HepG2 (cell line): ENCODE data around the gene TMTC1. TPM values are rescaled to one million over a fixed set of nuclear protein-coding genes. Genes with fewer than 3 reads are reported as not detected.

Experiments used
- ATAC-seq: fragments of 200-7000 bp; cut with Tn5 transposase; 3 replicates; pipeline ENCODE4 v1.9.1; 2020; ENCODE audit warnings: mild to moderate bottlenecking, moderate library complexity
- BruUV-seq: library from RNA; stranded (reverse); fragments of 400-500 nt; replicated peaks from 2 replicates; lab custom pipeline; 2021; lab: Mats Ljungman, UMichigan
- CTCF ChIA-PET: fragments of 300-600 bp; formaldehyde crosslinking; extraction: SDS; loops from one replicate; lab custom pipeline; 2021; ENCODE audit warnings: low total read pairs, inconsistent platforms, low intra/inter-chr PET ratio; lab: Yijun Ruan, JAX
- POLR2A ChIA-PET: fragments of 350-600 bp; sonication (Branson Sonifier 250); formaldehyde crosslinking; loops from one replicate; lab custom pipeline; 2020; ENCODE audit warnings: antibody characterized with exemption, inconsistent platforms; lab: Yijun Ruan, JAX
- DNase-seq: peaks from one replicate; pipeline ENCODE4 v3.0.0-alpha.2; 2015; ENCODE audit warnings: low spot score
- FAIRE-seq: peaks from 3 replicates; lab custom pipeline; 2011; peaks lifted over from hg19 to GRCh38; lab: Jason Lieb, UNC
- H2AFZ ChIP-seq: one replicate; pipeline ENCODE4 v1.6.1; 2011; ENCODE audit warnings: low read length, inconsistent platforms
- H3K27ac ChIP-seq: fragments of 300-600 bp; 3 replicates; pipeline ENCODE4 v1.8.0; 2011; ENCODE audit warnings: mixed run types, mild to moderate bottlenecking, mixed read lengths, low read length, inconsistent platforms; ENCODE audit not compliant: insufficient read depth; ENCODE audit errors: extremely low read length
- H3K27me3 ChIP-seq, 2 experiments: fragments of 200-600 bp in 1 of 2; 2 replicates in 1 of 2; 3 replicates in 1 of 2; pipeline versions ENCODE4 v1.6.0 to v1.8.0; 2011; ENCODE audit warnings: low read length in 2 of 2, mild to moderate bottlenecking in 2 of 2, moderate library complexity in 2 of 2, inconsistent platforms in 1 of 2; ENCODE audit not compliant: insufficient read depth in 2 of 2, control insufficient read depth in 1 of 2
- H3K36me3 ChIP-seq, 2 experiments: fragments of 200-600 bp in 1 of 2; replicated peaks in 1 of 2; 2 replicates in 1 of 2; 3 replicates in 1 of 2; pipeline versions ENCODE4 v1.5.1 to v1.8.0; 2011; ENCODE audit warnings: low read length in 2 of 2, inconsistent platforms in 1 of 2; ENCODE audit not compliant: insufficient read depth in 2 of 2, control insufficient read depth in 1 of 2
- H3K4me1 ChIP-seq: 2 replicates; pipeline ENCODE4 v1.5.1; 2012; ENCODE audit warnings: low read length, inconsistent platforms; ENCODE audit not compliant: insufficient read depth
- H3K4me2 ChIP-seq: 2 replicates; pipeline ENCODE4 v1.6.0; 2011; ENCODE audit warnings: low read depth, low read length, inconsistent platforms
- H3K4me3 ChIP-seq, 3 experiments: fragments of 200-600 bp in 1 of 3; sonication (generic), shearing (Covaris generic) in 1 of 3; replicated peaks in 1 of 3; 2 replicates each; pipeline ENCODE4 v1.5.1; 2011 to 2016; ENCODE audit warnings: low read length in 3 of 3, inconsistent platforms in 2 of 3, low read depth in 2 of 3, mild to moderate bottlenecking in 2 of 3, control low read depth in 1 of 3, mixed read lengths in 1 of 3; ENCODE audit not compliant: insufficient read depth in 1 of 3
- H3K79me2 ChIP-seq: one replicate; pipeline ENCODE4 v1.6.1; 2011; ENCODE audit warnings: low read length, inconsistent platforms; ENCODE audit not compliant: insufficient read depth
- H3K9ac ChIP-seq: 2 replicates; pipeline ENCODE4 v1.6.0; 2011; ENCODE audit warnings: mild to moderate bottlenecking, low read depth, low read length, inconsistent platforms; ENCODE audit not compliant: insufficient read depth
- H3K9me3 ChIP-seq: 2 replicates; pipeline ENCODE4 v1.5.1; 2012; ENCODE audit warnings: mild to moderate bottlenecking, low read length
- H4K20me1 ChIP-seq: 2 replicates; pipeline ENCODE4 v1.6.0; 2011; ENCODE audit warnings: inconsistent platforms, mild to moderate bottlenecking, low read length, moderate library complexity; ENCODE audit not compliant: insufficient read depth
- CBX1 ChIP-seq: IDR thresholded peaks from one replicate; pipeline ENCODE4 v1.6.1; 2016; ENCODE audit warnings: antibody characterized with exemption, low read depth
- E2F2 ChIP-seq: sonication (generic); formaldehyde crosslinking; IDR thresholded peaks from 2 replicates; pipeline ENCODE4 v1.4.0; 2020; ENCODE audit warnings: missing genetic modification reagents, borderline replicate concordance
- FOSL2 ChIP-seq: sonication (generic); formaldehyde crosslinking; IDR thresholded peaks from 2 replicates; pipeline ENCODE4 v1.4.0; 2020; ENCODE audit warnings: missing genetic modification reagents
- HNRNPL ChIP-seq: fragments of 200-400 bp; formaldehyde crosslinking; IDR thresholded peaks from 2 replicates; pipeline ENCODE4 v1.6.1; 2017; ENCODE audit warnings: mild to moderate bottlenecking, low read depth, low read length
- KAT7 ChIP-seq: IDR thresholded peaks from 2 replicates; pipeline ENCODE4 v1.6.1; 2018; ENCODE audit warnings: borderline replicate concordance, missing compliant biosample characterization
- MTF2 ChIP-seq: sonication (generic); formaldehyde crosslinking; IDR thresholded peaks from 2 replicates; pipeline ENCODE4 v1.5.0; 2020; ENCODE audit warnings: missing genetic modification reagents, borderline replicate concordance
- RBM22 ChIP-seq: fragments of 200-400 bp; formaldehyde crosslinking; optimal IDR thresholded peaks from 2 replicates; pipeline ENCODE3; 2017; ENCODE audit warnings: mild to moderate bottlenecking, low read length, moderate library complexity
- SRSF4 ChIP-seq: fragments of 200-400 bp; formaldehyde crosslinking; IDR thresholded peaks from one replicate; pipeline ENCODE4 v1.6.1; 2018; ENCODE audit warnings: mild to moderate bottlenecking, low read depth, low read length, moderate library complexity; ENCODE audit not compliant: poor library complexity, severe bottlenecking
- ZFP36 ChIP-seq: fragments of 150-350 bp; IDR thresholded peaks from 2 replicates; pipeline ENCODE4 v1.6.1; 2018; ENCODE audit warnings: borderline replicate concordance, low read length, low read depth; ENCODE audit not compliant: partially characterized antibody
- ZNF18 ChIP-seq: sonication (generic); formaldehyde crosslinking; IDR thresholded peaks from 2 replicates; pipeline ENCODE4 v1.8.0; 2022; ENCODE audit warnings: mild to moderate bottlenecking, missing genetic modification reagents; ENCODE audit not compliant: insufficient replicate concordance
- ZNF362 ChIP-seq: sonication (generic); formaldehyde crosslinking; IDR thresholded peaks from 2 replicates; pipeline ENCODE4 v1.4.0; 2020; ENCODE audit warnings: missing genetic modification reagents, mild to moderate bottlenecking, borderline replicate concordance
- ZNF7 ChIP-seq: IDR thresholded peaks from 2 replicates; pipeline ENCODE4 v1.6.1; 2016; ENCODE audit warnings: missing biosample characterization, missing genetic modification reagents
- WGBS: methylation state at CpG from one replicate; pipeline ENCODE4 v1.1.6; 2017; ENCODE audit warnings: low lambda C conversion rate; 5-methylcytosine and 5-hydroxymethylcytosine counted together
- in situ Hi-C: cut with HindIII; loops from 2 replicates; pipeline ENCODE4 v1.10.0; 2017; ENCODE audit warnings: low pct_unique_long_range_greater_than_20kb; ENCODE audit not compliant: extremely low pct_ligation_motif_present
- intact Hi-C: fragments of 100-400 bp; cut with micrococcal nuclease; formaldehyde crosslinking; loops from one replicate; pipeline ENCODE4 v1.10.0; 2022; ENCODE audit not compliant: unreplicated experiment
- polyA plus RNA-seq, 8 experiments: library from polyadenylated mRNA; depleted of rRNA in 3 of 8; stranded (reverse) in 7 of 8; unstranded in 1 of 8; fragments of >200 nt; fragmentation: Illumina TruSeq in 4 of 8; extraction: Trizol in 4 of 8; gene quantifications; 2 replicates each; pipeline versions ENCODE4 v1.2.1 to v1.2.3, GENCODE V29; 2011 to 2016; ENCODE audit warnings: low read depth in 4 of 8, missing spikeins in 1 of 8, mixed read lengths in 1 of 8; ENCODE audit not compliant: insufficient read depth in 1 of 8
- total RNA-seq, 5 experiments: library from RNA; depleted of rRNA; stranded (reverse); fragments of >200 nt; fragmentation: Illumina TruSeq; extraction: Trizol; gene quantifications; 2 replicates each; pipeline ENCODE4 v1.2.3, GENCODE V29; 2016; ENCODE audit warnings: low read depth in 1 of 5
- TF ChIP-seq, protein P1 (sequence below): sonication (generic); formaldehyde crosslinking; IDR thresholded peaks from 2 replicates; pipeline ENCODE4 v1.5.1; 2020; ENCODE audit warnings: missing genetic modification reagents, mild to moderate bottlenecking, borderline replicate concordance
- TF ChIP-seq, protein P2 (sequence below): sonication (generic); formaldehyde crosslinking; conservative IDR thresholded peaks from 2 replicates; pipeline ENCODE4 v1.4.0; 2020; ENCODE audit warnings: missing genetic modification reagents

Gene TMTC1
- total and polyA plus RNA-seq, 2 of the 13 experiments (the other 11 are each of a cell fraction or from before 2014, with no cell fraction given): 0.69 to 1.8 TPM

- TF ChIP-seq ZNF362 (no peak), ZFP36 (no peak), MTF2 (CRISPR knock-in tag) (no peak), SRSF4 (no peak), ZNF7 (CRISPR knock-in tag) (no peak)
- TF ChIP-seq, protein P1, sequence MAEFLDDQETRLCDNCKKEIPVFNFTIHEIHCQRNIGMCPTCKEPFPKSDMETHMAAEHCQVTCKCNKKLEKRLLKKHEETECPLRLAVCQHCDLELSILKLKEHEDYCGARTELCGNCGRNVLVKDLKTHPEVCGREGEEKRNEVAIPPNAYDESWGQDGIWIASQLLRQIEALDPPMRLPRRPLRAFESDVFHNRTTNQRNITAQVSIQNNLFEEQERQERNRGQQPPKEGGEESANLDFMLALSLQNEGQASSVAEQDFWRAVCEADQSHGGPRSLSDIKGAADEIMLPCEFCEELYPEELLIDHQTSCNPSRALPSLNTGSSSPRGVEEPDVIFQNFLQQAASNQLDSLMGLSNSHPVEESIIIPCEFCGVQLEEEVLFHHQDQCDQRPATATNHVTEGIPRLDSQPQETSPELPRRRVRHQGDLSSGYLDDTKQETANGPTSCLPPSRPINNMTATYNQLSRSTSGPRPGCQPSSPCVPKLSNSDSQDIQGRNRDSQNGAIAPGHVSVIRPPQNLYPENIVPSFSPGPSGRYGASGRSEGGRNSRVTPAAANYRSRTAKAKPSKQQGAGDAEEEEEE (CRISPR knock-in tag): no peak
Observed at GRCh38 chr12:29545102-29545467, 238.7 kb downstream of the TMTC1 start (continued).

GRCh38 chr12:29544428-29545101 lies 239.2 kb downstream of the TMTC1 start:
- POLR2A ChIA-PET: no interaction called here
- in situ Hi-C loops: loop anchor here (25.0 kb wide), 1 partner anchor 1293 kb away; no protein-coding TSS in a partner anchor
- H3K9me3 ChIP-seq: no peaks in the 10 kb centered on the region
- ATAC-seq (no peak), DNase-seq (no peak), FAIRE-seq (no peak)
- no peak overlapping the region for H3K4me3 ChIP-seq
- H3K27ac ChIP-seq: no peak overlapping the region
- no peaks in the 10 kb centered on the region for H4K20me1 ChIP-seq
- no TSS peak for BruUV-seq
- H3K27me3 ChIP-seq: no peaks in the 10 kb centered on the region
- intact Hi-C loops: no loop called here
- 74% methylated on average over 6 of the region's 6 CpGs for WGBS
- no peaks in the 10 kb centered on the region for H3K4me1 ChIP-seq
- CTCF ChIA-PET: no interaction called here
- no peak overlapping the region for H2AFZ ChIP-seq
- no peak overlapping the region for H3K9ac ChIP-seq
- H3K36me3 ChIP-seq: no peaks in the 10 kb centered on the region
- H3K79me2 ChIP-seq: no peaks in the 10 kb centered on the region
- no peak overlapping the region for H3K4me2 ChIP-seq
- TF ChIP-seq E2F2 (CRISPR knock-in tag) (no peak), HNRNPL (no peak), CBX1 (no peak), ZNF18 (no peak), FOSL2 (CRISPR knock-in tag) (no peak), RBM22 (no peak), KAT7 (CRISPR knock-in tag) (no peak)
- TF ChIP-seq, protein P2, sequence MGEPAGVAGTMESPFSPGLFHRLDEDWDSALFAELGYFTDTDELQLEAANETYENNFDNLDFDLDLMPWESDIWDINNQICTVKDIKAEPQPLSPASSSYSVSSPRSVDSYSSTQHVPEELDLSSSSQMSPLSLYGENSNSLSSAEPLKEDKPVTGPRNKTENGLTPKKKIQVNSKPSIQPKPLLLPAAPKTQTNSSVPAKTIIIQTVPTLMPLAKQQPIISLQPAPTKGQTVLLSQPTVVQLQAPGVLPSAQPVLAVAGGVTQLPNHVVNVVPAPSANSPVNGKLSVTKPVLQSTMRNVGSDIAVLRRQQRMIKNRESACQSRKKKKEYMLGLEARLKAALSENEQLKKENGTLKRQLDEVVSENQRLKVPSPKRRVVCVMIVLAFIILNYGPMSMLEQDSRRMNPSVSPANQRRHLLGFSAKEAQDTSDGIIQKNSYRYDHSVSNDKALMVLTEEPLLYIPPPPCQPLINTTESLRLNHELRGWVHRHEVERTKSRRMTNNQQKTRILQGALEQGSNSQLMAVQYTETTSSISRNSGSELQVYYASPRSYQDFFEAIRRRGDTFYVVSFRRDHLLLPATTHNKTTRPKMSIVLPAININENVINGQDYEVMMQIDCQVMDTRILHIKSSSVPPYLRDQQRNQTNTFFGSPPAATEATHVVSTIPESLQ (CRISPR knock-in tag): no peak
